HG02852 (cell line): Measurements from ENCODE around the gene ART3.
A peak's percentile ranks its signal among the peaks of the same experiment; 100 is the strongest.

Experiments
- ATAC-seq: cut with Tn5 transposase; IDR thresholded peaks from one replicate; pipeline ENCODE4 v1.9.1; 2021; ENCODE audit warnings: mild to moderate bottlenecking, moderate library complexity; ENCODE audit not compliant: unreplicated experiment

The ART3 gene

DNA sequence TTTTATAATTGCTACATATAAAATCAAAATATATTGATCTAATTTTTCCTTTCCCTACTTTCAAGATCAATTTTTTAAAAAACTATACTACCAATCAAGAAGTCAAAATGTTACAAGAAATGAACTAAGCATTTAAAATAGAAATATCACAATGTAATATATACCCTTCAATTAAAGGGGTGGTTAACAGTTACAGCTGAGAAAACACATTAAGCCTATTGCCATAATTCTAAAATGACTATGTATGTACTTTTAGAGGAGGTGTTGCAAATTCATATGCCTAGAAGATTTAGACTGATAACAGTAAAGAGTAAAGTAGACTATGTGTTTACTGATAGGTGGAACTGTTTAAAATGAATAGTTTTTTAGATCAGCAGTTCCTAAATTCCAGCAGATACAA is 70.0 kb downstream of the ART3 start:
- no peak for ATAC-seq

DNA sequence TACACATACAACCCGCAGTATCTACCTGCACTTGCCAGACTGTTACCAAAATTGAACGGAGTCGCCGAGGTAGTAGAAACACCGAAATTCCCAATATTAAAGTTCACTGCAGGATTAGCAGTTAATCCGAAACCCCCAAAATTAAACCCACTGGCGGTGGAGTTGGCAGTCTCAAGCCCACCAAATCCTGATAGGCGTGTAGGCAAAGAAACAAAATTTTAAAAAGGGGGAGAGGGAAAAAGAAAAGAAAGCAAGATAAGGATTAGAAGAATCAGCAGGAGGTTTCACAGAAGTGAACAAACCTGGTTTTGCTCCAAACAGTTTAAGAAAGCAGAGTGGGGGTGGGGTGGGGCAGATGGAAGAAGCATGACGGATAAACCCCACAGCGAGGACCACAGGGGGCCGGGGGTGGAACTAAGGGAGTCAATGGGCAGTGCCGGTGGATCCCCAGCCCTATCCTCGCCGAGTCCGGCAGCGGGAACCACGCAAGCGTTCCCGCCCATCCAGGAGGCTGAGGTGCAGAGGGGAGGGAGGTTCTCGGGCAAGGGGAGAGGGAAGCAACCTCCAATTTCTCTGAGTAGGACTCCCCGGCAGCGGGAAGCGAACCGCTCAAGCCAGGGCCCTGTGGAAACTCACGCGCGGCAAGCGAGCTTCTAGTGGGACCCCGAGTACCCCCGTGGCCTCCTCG is 73.1 kb downstream of the ART3 start:
- ATAC-seq = peak; percentile 35

DNA sequence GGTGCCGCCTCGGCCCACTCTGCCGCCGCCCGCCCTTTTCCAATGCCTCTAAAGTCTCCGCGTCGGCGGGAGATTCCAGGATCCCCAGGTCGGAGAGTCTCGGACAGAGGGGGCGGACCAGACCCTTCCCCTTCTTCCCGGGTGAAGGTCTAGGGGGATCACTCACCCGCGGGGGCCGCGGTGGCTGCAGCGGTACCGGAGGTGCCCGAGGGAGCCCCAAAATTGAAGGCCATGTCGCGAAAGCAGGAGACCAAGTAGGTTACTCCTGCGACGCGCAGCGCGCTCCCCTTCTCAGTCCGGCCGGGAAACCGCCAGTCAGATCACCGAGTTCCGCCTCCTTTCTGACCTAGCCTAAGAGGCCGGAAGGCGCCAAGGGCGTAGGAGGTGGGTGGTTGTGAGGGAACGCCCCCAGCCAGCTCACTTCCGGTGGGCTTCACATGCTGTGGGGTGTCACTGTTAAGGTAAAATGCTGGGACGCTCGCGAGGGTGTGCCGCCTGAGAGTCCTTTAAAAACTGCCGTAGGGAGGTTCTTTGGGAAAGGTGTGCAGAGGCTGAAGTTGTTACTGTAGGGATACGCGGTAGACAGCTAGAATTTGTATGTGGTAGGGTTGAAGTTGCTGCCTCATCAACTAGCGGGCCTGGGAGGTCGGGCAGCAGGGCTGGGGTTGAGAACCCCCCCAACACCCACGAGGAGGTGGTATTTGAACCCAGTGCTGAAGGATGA is 73.8 kb downstream of the ART3 start, which contains the start of gene NUP54:
TSS of gene NUP54 (minus strand) at position 256 of the 724 bp plus-strand sequence. CDS start at position 233, 23 bp downstream.
- peak; percentile 98 for ATAC-seq

DNA sequence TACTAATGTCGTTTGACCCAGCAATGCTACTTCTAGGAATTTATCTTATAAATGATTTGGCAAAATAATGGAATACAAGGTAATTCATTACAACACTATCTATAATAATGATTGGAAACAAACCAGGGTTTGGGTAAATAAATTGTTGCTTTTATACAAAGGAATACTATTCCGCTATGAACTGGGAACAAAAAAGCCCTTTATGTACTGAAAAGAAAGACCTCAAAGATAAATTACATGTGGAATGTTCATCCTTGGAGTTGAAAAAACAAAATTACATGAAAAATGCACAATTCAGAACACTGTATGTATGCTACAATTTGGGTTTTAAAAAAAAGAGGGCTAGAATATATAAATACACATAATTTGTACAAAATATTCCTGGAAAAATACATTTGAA is 78.8 kb downstream of the ART3 start:
- ATAC-seq = no peak

DNA sequence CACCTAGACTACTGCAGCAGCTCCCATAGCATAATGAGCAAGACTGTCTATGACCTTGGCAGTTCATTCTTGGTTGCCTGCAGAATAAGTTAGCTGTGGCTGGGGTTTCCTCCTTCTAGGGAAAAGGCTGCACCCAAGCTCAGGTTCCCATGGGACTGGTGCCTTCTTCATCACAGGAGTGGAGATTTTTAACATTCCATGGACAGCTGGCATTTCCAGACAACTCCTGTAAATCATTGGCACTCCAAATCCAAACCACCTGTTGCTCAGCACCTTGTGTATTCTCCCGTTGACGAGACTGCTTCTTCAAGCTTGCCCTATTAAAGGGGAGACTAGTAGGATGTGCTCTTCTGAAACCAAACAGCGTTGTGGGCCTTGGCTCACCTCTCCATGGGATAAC is 81.5 kb downstream of the ART3 start:
- no peak for ATAC-seq

DNA sequence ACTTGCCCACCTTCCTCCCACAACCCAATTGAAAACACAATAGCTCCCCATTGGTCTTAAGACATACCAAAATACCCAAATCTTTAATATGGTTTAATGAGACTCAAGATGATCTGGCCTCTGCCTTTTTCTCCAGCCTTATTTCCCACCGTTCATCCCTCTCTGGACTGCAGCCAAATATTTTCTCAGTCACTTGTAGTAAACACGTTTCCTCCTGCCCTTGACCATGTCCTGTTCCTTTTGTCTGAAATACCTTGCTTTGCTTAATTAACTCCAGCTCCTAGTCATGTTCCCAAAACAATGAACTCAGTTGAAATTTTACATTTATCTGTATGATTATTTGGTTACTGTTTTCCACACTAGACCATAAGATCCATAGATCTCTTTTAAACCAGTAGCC is 82.1 kb downstream of the ART3 start:
- no peak for ATAC-seq

DNA sequence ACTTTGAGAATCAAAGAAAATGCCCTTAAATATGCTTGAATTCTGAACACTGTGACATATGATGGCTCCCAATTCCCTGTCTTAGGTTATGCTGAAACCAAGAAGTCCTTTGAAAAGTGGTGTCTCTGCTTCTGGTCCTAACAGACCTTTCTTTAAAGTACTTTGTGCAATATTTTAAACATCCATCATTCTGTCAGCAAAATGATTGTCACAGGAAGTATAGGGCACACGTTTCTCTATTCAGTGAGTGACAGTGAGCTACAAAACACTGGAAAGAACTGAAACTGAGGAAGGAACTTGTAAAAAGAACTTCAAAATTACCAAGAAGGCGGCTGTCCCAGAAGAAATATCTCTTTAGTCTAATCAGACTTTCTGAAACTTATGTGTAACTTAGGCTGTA is 85.8 kb downstream of the ART3 start:
- no peak for ATAC-seq
